Choroid plexus epithelial cell (primary cell): Measurements from ENCODE around the gene IGIP.

Experiments
- DNase-seq: peaks from one replicate; pipeline ENCODE4 v3.0.0-alpha.2; 2010; ENCODE audit warnings: low read depth
- H3K4me3 ChIP-seq: 2 replicates; pipeline ENCODE4 v1.5.1; 2011; ENCODE audit warnings: low read depth, mild to moderate bottlenecking, control low read depth, low read length, moderate library complexity
- CTCF ChIP-seq: conservative IDR thresholded peaks from 2 replicates; pipeline ENCODE4 v1.5.1; 2011; ENCODE audit warnings: low read depth, mild to moderate bottlenecking, control low read depth, inconsistent platforms, low read length, moderate library complexity

IGIP gene

GRCh38 chr5:140114341-140115185, 11.2 kb upstream of the IGIP start:
- peak overlapping the region; percentile 78 for H3K4me3 ChIP-seq
- TF ChIP-seq CTCF = no peak
- DNase-seq = peak; percentile 76

- no peak for TF ChIP-seq CTCF
- peak overlapping the region; percentile 78 for H3K4me3 ChIP-seq
- no peak for DNase-seq
Observed at GRCh38 chr5:140115186-140115500, 10.6 kb upstream of the IGIP start.

GRCh38 chr5:140116716-140117115, 9.0 kb upstream of the IGIP start:
- no peak overlapping the region for H3K4me3 ChIP-seq
- DNase-seq = no peak
- TF ChIP-seq CTCF = no peak

- no peak overlapping the region for H3K4me3 ChIP-seq
- no peak for DNase-seq
- TF ChIP-seq CTCF = no peak
Observed at GRCh38 chr5:140117523-140117922, 8.2 kb upstream of the IGIP start.

- no peak overlapping the region for H3K4me3 ChIP-seq
- TF ChIP-seq CTCF = no peak
- peak; percentile 31 for DNase-seq
Observed at GRCh38 chr5:140118302-140118936, 7.3 kb upstream of the IGIP start.

GRCh38 chr5:140126315-140127012, 727 bp downstream of the IGIP start:
- no peak for DNase-seq
- no peak overlapping the region for H3K4me3 ChIP-seq
- no peak for TF ChIP-seq CTCF
